CD4-positive, alpha-beta T cell (primary cell): ENCODE data around the gene YLPM1. TPM values are rescaled to one million over a fixed set of nuclear protein-coding genes. Genes with fewer than 3 reads are reported as not detected.

Source experiments
- ATAC-seq: fragments of 200-7000 bp; cut with Tn5 transposase; one replicate; pipeline ENCODE4 v1.10.0; 2022; ENCODE audit warnings: mild to moderate bottlenecking; ENCODE audit not compliant: poor library complexity
- CTCF ChIA-PET: fragments of 350-600 bp; sonication (Branson Sonifier 250); formaldehyde crosslinking; loops from one replicate; lab custom pipeline; 2021; ENCODE audit warnings: antibody characterized with exemption, inconsistent platforms; lab: Charles Lee
- POLR2A ChIA-PET: fragments of 350-600 bp; sonication (Branson Sonifier 250); formaldehyde crosslinking; loops from one replicate; lab custom pipeline; 2021; ENCODE audit warnings: antibody characterized with exemption, inconsistent platforms; lab: Charles Lee
- DNase-seq, 14 experiments: peaks; one replicate each; pipeline ENCODE4 v3.0.0-alpha.2; 2013 to 2020; ENCODE audit warnings: mixed read lengths in 2 of 14
- H3K27ac ChIP-seq, 2 donors: one replicate each; pipeline versions ENCODE4 v1.5.1 to v1.7.0; 2013; ENCODE audit warnings: low read length in 2 of 2, low read depth in 1 of 2, mild to moderate bottlenecking in 1 of 2
- H3K27me3 ChIP-seq, 2 experiments: 1 replicate in 1 of 2; 2 replicates in 1 of 2; pipeline versions ENCODE4 v1.6.1 to v1.7.0; 2013; ENCODE audit warnings: low read length in 2 of 2, control low read depth in 1 of 2, mild to moderate bottlenecking in 1 of 2, moderate library complexity in 1 of 2; ENCODE audit not compliant: insufficient read depth in 2 of 2, control insufficient read depth in 1 of 2
- H3K36me3 ChIP-seq: one replicate; pipeline ENCODE4 v1.6.1; 2013; ENCODE audit warnings: low read length, control low read depth; ENCODE audit not compliant: insufficient read depth
- H3K4me1 ChIP-seq: one replicate; pipeline ENCODE4 v1.6.1; 2013; ENCODE audit warnings: low read length, control low read depth; ENCODE audit not compliant: insufficient read depth
- H3K4me3 ChIP-seq: one replicate; pipeline ENCODE4 v1.5.1; 2013; ENCODE audit warnings: mild to moderate bottlenecking, low read length, moderate library complexity
- H3K9me3 ChIP-seq, 2 experiments: 1 replicate in 1 of 2; 2 replicates in 1 of 2; pipeline versions ENCODE4 v1.6.1 to v1.7.0; 2013; ENCODE audit warnings: low read length in 2 of 2, mild to moderate bottlenecking in 2 of 2, control low read depth in 1 of 2, moderate library complexity in 1 of 2; ENCODE audit not compliant: control insufficient read depth in 1 of 2, insufficient read depth in 1 of 2
- H3K27ac Mint-ChIP-seq: one replicate; pipeline ENCODE4 v1.8.0; 2020; ENCODE audit warnings: mixed read lengths
- H3K27me3 Mint-ChIP-seq: one replicate; pipeline ENCODE4 v1.8.0; 2021; ENCODE audit warnings: mixed read lengths
- H3K36me3 Mint-ChIP-seq: one replicate; pipeline ENCODE4 v1.8.0; 2021; ENCODE audit warnings: low read depth, mixed read lengths
- H3K4me1 Mint-ChIP-seq: one replicate; pipeline ENCODE4 v1.8.0; 2021; ENCODE audit warnings: low read depth, mixed read lengths
- H3K4me3 Mint-ChIP-seq: one replicate; pipeline ENCODE4 v1.8.0; 2020; ENCODE audit warnings: mild to moderate bottlenecking, mixed read lengths
- H3K9me3 Mint-ChIP-seq: one replicate; pipeline ENCODE4 v1.8.0; 2020; ENCODE audit warnings: mixed read lengths
- intact Hi-C, 2 experiments: fragments of 100-400 bp; cut with DNase I in 1 of 2; cut with micrococcal nuclease in 1 of 2; formaldehyde crosslinking; loops; one replicate each; pipeline versions ENCODE4 v1.15.1 to v1.9.0; 2023 to 2025; cut with DNase I, micrococcal nuclease
- total RNA-seq, 174 experiments: library from RNA in 2 of 174; stranded (reverse) in 2 of 174; gene quantifications; one replicate each; pipeline ENCODE4 v1.2.3 and lab custom pipeline; 2021 to 2026
- TF ChIP-seq, protein P1 (sequence below): fragments of 200-600 bp; IDR thresholded peaks from one replicate; pipeline ENCODE4 v1.8.0; 2022; ENCODE audit warnings: antibody characterized with exemption, mild to moderate bottlenecking

YLPM1 gene
- total RNA-seq, 2 experiments from 2014 or later = 87.2 to 88.6 TPM

DNA sequence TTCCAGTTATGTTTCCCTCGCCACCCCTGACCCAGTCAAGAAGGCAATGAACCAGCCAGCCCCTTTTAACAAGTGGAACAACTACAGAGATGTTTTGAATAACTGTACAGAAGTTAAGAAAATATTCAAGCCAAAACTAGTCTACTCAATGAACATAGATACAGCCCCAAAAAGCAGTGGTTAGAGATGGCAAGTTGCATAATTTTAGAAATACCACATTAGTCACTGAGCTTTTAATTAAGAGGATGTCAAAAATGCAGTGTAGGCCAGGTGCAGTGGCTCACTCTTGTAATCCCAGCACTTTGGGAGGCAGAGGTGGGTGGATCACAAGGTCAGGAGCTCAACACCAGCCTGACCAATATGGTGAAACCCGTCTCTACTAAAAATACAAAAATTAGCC lies 85.7 kb downstream of the YLPM1 start:
- ATAC-seq (no peak), DNase-seq (no peak)
- Mint-ChIP-seq H3K36me3 (no peaks in the 10 kb centered on the region), H3K4me3 (no peak overlapping the region), H3K9me3 (no peaks in the 10 kb centered on the region), H3K4me1 (peaks cover 23% of the 10 kb centered on the region), H3K27ac (no peak overlapping the region), H3K27me3 (no peaks in the 10 kb centered on the region)
- TF ChIP-seq, protein P1, sequence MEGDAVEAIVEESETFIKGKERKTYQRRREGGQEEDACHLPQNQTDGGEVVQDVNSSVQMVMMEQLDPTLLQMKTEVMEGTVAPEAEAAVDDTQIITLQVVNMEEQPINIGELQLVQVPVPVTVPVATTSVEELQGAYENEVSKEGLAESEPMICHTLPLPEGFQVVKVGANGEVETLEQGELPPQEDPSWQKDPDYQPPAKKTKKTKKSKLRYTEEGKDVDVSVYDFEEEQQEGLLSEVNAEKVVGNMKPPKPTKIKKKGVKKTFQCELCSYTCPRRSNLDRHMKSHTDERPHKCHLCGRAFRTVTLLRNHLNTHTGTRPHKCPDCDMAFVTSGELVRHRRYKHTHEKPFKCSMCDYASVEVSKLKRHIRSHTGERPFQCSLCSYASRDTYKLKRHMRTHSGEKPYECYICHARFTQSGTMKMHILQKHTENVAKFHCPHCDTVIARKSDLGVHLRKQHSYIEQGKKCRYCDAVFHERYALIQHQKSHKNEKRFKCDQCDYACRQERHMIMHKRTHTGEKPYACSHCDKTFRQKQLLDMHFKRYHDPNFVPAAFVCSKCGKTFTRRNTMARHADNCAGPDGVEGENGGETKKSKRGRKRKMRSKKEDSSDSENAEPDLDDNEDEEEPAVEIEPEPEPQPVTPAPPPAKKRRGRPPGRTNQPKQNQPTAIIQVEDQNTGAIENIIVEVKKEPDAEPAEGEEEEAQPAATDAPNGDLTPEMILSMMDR = no peak
- Histone ChIP-seq H3K27ac (no peak overlapping the region), H3K4me3 (no peak overlapping the region), H3K36me3 (no peaks in the 10 kb centered on the region), H3K9me3 (no peaks in the 10 kb centered on the region), H3K27me3 (no peaks in the 10 kb centered on the region), H3K4me1 (peaks cover 7% of the 10 kb centered on the region)
- intact Hi-C loops = no loop called here
- ChIA-PET POLR2A (no interaction called here), CTCF (interaction anchor here (1.5 to 1.7 kb wide), 2 partner anchors 12 to 57 kb away, joined by 4 to 7 read pairs; no protein-coding TSS in a partner anchor)

DNA sequence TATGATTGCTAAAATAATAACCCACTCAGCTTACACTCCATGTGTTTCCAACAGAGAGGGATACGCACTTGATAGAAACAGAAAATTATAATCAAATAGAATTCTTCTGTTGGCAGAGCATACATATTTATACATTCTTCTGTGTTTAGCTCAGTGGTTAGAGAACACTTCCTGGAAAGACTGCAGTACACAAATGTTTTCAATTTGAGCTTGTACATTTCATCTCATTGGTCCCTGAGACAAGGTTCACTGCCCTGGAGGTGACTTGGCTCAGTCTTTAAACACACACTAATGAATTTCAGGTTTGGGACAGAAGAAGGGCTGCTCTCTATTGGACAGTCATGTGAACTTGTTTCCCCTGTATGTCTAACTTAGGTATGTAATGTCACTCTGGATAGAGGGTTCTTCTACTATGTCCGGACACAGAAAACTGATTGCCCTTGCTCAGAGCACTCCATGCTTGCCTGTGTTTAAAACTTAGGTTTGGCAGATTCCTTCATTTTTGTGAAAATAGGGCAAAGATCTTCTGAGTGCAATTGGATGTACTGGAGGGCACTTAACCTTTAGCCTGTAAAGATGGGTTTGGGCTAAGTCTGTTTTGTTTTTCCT lies 89.9 kb downstream of the YLPM1 start:
- Mint-ChIP-seq H3K36me3 (peaks cover 7% of the 10 kb centered on the region), H3K9me3 (no peaks in the 10 kb centered on the region), H3K4me1 (peaks cover 29% of the 10 kb centered on the region), H3K27me3 (no peaks in the 10 kb centered on the region), H3K4me3 (no peak overlapping the region), H3K27ac (no peak overlapping the region)
- ATAC-seq (no peak), DNase-seq (no peak)
- Histone ChIP-seq H3K27ac (no peak overlapping the region), H3K9me3 (no peaks in the 10 kb centered on the region), H3K4me3 (no peak overlapping the region), H3K4me1 (peaks cover 9% of the 10 kb centered on the region), H3K27me3 (no peaks in the 10 kb centered on the region), H3K36me3 (no peaks in the 10 kb centered on the region)
- TF ChIP-seq, protein P1 = no peak
- POLR2A ChIA-PET = interaction anchor here (0.6 to 4.5 kb wide), 5 partner anchors 15 to 1284 kb away, joined by 3 to 26 read pairs (median 4); no protein-coding TSS in a partner anchor
- intact Hi-C loops = no loop called here
- CTCF ChIA-PET = interaction anchor here (1.0 to 1.3 kb wide), 3 partner anchors 8 to 53 kb away, joined by 4 to 7 read pairs (median 4); no protein-coding TSS in a partner anchor

DNA sequence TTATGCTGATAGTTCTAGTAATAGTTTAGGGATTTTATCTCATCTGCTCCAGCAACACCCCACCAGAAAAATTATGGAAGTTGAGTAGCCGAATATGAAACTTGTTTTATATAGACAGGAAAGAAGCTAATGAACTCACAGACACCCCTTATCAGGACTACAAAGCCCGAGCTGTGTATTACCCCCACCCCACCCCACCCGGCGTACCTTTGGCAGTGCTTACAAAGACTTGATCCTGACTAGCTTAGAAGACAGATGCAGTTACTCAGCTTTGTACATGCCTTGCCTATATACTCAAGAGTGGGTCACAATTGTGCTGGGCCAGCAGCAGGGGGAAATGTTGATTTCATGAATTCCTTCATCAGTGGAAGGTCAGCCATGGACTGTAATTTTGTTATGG lies 90.5 kb downstream of the YLPM1 start:
- intact Hi-C loops = no loop called here
- TF ChIP-seq, protein P1 = no peak
- Histone ChIP-seq H3K4me3 (no peak overlapping the region), H3K27ac (no peak overlapping the region), H3K27me3 (no peaks in the 10 kb centered on the region), H3K4me1 (peaks cover 9% of the 10 kb centered on the region), H3K36me3 (no peaks in the 10 kb centered on the region), H3K9me3 (no peaks in the 10 kb centered on the region)
- Mint-ChIP-seq H3K27me3 (no peaks in the 10 kb centered on the region), H3K4me1 (peaks cover 29% of the 10 kb centered on the region), H3K27ac (no peak overlapping the region), H3K9me3 (no peaks in the 10 kb centered on the region), H3K4me3 (no peak overlapping the region), H3K36me3 (peaks cover 7% of the 10 kb centered on the region)
- no peak for DNase-seq
- ATAC-seq = no peak
- POLR2A ChIA-PET = interaction anchor here (0.8 to 4.5 kb wide), 4 partner anchors 15 to 52 kb away, joined by 3 to 26 read pairs (median 5); no protein-coding TSS in a partner anchor
- CTCF ChIA-PET = no interaction called here
